WERI-Rb-1 (cell line): ENCODE measurements around the gene TEAD3.
"Not testable (repeated sequence)": the region's sequence is repeated elsewhere in the genome, so short reads cannot be mapped to it uniquely, and the experiment has no call there.

Source experiments
- DNase-seq: peaks from one replicate; pipeline ENCODE4 v3.0.0-alpha.2; 2020
- H3K27ac ChIP-seq: fragments of 250-450 bp; sonication (Bioruptor Pico); 2 replicates; pipeline ENCODE4 v1.5.1; 2020; ENCODE audit warnings: mild to moderate bottlenecking, moderate library complexity
- H3K27me3 ChIP-seq: fragments of 250-450 bp; sonication (Bioruptor Pico); 2 replicates; pipeline ENCODE4 v1.5.1; 2021; ENCODE audit warnings: mild to moderate bottlenecking, low read depth, moderate library complexity; ENCODE audit not compliant: insufficient read depth, severe bottlenecking
- H3K36me3 ChIP-seq: fragments of 250-450 bp; sonication (Bioruptor Pico); 2 replicates; pipeline ENCODE4 v1.5.1; 2020; ENCODE audit warnings: mild to moderate bottlenecking, moderate library complexity
- H3K4me3 ChIP-seq: 2 replicates; pipeline ENCODE4 v1.5.1; 2011; ENCODE audit warnings: low read depth, mild to moderate bottlenecking, control low read depth, low read length
- H3K9me3 ChIP-seq: fragments of 250-450 bp; sonication (Bioruptor Pico); 2 replicates; pipeline ENCODE4 v1.5.1; 2021; ENCODE audit warnings: mild to moderate bottlenecking, moderate library complexity; ENCODE audit not compliant: severe bottlenecking
- TF ChIP-seq, protein P1 (sequence below): IDR thresholded peaks from 2 replicates; pipeline ENCODE4 v1.5.1; 2011; ENCODE audit warnings: low read depth, mild to moderate bottlenecking, control low read depth, inconsistent platforms, low read length

Gene TEAD3

DNA sequence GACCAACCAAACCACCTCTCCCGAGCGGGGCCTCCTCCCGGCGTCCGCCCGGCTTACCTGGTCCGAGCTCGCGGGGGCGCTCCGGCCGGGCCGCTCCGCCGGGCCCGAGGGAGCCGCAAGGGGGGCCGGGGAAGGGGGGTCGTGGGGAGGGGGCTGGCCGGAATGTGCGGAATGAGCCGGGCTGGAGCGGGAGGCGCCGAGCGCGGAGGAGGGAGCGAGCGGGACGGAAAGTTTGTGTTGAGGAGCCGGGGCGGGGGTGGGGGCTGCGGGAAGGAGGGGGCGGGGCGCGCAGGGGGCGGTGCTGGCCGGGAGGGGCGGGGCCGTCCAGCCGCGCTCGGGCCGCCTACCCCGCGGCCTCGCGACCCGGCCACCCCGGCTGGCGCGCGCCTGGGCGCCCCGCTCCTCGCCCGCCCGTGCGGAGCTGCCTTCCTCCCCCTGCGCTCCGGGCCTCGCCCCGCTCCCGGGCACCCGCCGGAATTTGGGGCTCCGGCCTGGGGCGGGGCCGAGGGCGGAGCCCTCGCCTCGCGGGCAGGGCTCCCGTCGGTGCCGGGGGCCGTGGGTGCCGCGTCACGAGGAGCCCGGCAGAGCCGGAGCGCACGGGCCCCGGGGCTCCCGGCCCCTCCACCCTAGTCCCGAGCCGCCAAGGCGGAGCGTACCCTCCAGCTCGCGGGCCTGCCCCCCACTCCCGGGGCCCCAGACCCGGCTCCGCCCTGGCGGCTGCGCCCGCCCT lies at the start of gene TEAD3:
TSS of gene TEAD3 (minus strand) at position 239 of the 730 bp plus-strand sequence.
- Histone ChIP-seq H3K9me3 (no peaks in the 10 kb centered on the region), H3K36me3 (peaks cover 41% of the 10 kb centered on the region), H3K27ac (peak within 1 kb of the TSS; percentile 89), H3K27me3 (no peaks in the 10 kb centered on the region), H3K4me3 (peak within 1 kb of the TSS; percentile 61)
- TF ChIP-seq, protein P1, sequence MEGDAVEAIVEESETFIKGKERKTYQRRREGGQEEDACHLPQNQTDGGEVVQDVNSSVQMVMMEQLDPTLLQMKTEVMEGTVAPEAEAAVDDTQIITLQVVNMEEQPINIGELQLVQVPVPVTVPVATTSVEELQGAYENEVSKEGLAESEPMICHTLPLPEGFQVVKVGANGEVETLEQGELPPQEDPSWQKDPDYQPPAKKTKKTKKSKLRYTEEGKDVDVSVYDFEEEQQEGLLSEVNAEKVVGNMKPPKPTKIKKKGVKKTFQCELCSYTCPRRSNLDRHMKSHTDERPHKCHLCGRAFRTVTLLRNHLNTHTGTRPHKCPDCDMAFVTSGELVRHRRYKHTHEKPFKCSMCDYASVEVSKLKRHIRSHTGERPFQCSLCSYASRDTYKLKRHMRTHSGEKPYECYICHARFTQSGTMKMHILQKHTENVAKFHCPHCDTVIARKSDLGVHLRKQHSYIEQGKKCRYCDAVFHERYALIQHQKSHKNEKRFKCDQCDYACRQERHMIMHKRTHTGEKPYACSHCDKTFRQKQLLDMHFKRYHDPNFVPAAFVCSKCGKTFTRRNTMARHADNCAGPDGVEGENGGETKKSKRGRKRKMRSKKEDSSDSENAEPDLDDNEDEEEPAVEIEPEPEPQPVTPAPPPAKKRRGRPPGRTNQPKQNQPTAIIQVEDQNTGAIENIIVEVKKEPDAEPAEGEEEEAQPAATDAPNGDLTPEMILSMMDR: peak; percentile 34
- DNase-seq: peak; percentile 85

DNA sequence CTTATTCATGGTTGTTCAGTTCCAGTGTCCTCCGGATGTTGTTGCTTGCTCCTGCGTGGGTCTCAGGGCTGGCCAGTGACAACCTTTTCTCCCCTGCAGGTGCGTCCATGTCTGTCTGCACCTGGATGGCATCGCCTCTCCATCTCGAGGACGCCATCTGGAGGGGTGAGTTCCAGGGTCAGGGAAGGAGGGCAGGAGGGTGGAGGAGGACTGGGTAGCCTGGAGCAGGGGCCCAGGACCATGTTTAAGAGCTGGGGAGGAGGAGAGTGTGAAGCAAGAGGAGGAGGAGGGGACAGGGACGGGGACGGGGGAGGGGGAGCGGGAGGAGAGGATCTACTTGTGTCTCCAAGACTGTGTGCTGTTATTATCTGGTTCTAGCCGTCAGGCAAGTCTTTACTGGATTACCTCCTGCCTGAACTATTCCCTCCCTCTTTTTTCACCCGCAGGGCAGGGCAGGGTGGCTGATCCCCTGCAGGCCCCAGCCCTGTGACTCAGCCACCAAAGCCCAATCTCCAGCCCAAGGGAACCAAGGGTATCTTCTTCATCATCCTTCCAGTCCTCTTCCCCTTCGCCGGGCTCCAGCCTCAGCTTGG lies 48.0 kb upstream of the TEAD3 start:
- Histone ChIP-seq H3K4me3 (no peak overlapping the region), H3K9me3 (peaks cover 45% of the 10 kb centered on the region), H3K27ac (peak overlapping the region; percentile 64), H3K36me3 (no peaks in the 10 kb centered on the region), H3K27me3 (no peaks in the 10 kb centered on the region)
- TF ChIP-seq, protein P1: no peak
- peak; percentile 81 for DNase-seq

DNA sequence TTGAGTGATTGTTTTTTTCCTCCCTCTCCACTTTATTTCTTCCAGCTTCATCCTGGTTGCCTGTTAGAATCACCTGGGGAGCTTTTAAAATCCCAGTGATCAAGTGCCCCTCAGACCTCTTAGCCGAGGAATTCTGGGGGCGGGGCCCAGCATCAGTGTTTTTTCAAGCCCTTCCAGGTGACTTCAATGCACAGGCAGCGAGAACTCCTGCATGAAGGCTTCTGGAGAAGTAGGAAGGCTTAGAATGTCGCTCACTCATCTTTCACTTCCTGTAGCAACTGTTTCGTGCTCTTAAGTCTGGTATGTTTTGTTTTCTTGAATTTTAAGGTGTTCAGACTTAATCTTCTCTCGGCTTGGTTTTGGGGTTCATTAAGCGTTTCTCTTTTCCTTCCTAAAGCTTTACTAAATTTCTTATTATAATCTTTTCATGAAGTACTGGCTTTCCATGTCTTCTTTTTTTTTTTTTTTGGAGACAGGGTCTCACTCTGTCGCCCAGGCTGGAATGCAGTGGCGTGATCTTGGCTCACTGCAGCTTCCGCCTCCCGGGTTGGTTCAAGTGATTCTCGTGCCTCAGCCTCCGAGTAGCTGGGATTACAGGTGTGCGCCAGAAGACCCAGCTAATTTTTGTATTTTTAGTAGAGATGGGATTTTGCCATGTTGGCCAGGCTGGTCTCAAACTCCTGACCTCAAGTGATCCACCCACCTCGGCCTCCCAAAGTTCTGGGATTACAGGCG lies 46.7 kb upstream of the TEAD3 start:
- H3K27ac ChIP-seq: no peak overlapping the region
- TF ChIP-seq, protein P1: no peak
- peaks cover 41% of the 10 kb centered on the region for H3K9me3 ChIP-seq
- H3K4me3 ChIP-seq: no peak overlapping the region
- no peaks in the 10 kb centered on the region for H3K27me3 ChIP-seq
- DNase-seq: no peak
- H3K36me3 ChIP-seq: no peaks in the 10 kb centered on the region

DNA sequence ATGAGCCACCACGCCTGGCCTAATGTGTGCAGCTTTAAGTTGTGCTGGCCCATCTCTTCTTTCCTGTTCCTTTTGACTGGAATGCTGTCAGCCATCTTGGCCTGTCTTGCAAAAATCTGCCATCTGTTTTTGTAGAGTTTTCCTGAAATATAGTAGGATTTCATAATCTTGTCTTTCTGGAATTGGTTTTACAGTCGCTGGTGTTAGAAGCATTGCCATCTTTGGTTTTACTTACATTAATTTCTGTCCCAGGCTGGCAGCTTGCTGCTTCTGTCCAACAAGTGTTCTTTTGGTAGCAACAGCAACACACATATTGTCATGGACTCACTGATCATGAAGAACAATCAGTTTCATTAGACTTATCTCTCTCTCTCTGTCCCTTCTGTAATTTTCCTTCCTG lies 45.0 kb upstream of the TEAD3 start:
- Histone ChIP-seq H3K36me3 (no peaks in the 10 kb centered on the region), H3K27me3 (no peaks in the 10 kb centered on the region), H3K9me3 (peaks cover 39% of the 10 kb centered on the region), H3K4me3 (no peak overlapping the region), H3K27ac (no peak overlapping the region)
- DNase-seq: no peak
- TF ChIP-seq, protein P1: no peak

DNA sequence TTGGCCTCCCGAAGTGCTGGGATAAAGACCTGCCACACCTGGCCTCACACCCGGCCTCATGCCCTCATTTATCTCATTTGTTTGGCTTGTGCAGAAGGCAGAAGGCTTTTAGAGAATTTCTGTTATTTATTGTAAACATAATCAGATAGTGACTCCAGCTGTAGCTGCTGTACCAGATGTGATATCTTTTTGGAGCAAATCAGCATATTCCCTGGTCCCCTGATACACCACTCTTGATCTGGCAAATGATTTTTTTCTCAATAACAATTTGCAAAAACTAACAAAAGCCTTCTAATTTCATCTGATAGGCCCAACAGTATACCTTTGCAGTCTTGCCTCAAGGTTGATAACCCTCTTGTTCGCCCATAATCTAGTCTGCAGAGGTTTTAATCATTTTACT lies 42.3 kb upstream of the TEAD3 start:
- Histone ChIP-seq H3K27ac (no peak overlapping the region), H3K27me3 (no peaks in the 10 kb centered on the region), H3K36me3 (no peaks in the 10 kb centered on the region), H3K4me3 (no peak overlapping the region), H3K9me3 (peaks cover 33% of the 10 kb centered on the region)
- DNase-seq: no peak
- TF ChIP-seq, protein P1: no peak

DNA sequence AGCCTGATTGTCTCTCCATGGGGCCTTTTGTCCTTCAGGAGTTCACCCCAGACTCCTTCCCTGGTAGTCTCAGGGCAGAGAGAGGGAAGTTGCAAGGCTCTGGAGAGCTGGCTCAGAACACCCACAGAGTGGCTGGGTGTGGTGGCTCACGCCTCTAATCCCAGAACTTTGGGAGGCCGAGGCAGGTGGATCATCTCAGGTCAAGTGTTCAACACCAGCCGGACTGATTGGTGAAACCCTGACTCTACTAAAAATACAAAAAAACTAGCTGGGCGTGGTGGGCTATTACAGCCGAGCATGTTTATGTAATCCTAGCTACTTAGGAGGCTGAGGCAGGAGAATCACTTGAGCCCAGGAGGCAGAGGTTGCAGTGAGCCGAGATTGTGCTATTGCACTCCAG lies 39.0 kb upstream of the TEAD3 start:
- not testable (repeated sequence) for H3K36me3 ChIP-seq, H3K27me3 ChIP-seq, H3K4me3 ChIP-seq, H3K9me3 ChIP-seq
- peak; percentile 64 for DNase-seq
- peak overlapping the region; percentile 92 for H3K27ac ChIP-seq
